Effector CD8-positive, alpha-beta T cell (primary cell): ENCODE measurements around the gene DYNC1I1.

ENCODE experiments used
- DNase-seq: peaks from one replicate; lab custom pipeline; 2025; lab: John Stamatoyannopoulos, UW

Gene DYNC1I1

GRCh38 chr7:95861041-95861440, 88.7 kb downstream of the DYNC1I1 start:
- no peak for DNase-seq

- DNase-seq = no peak
These were observed 91.3 kb downstream of the DYNC1I1 start for GRCh38 chr7:95863623-95864022.

GRCh38 chr7:95865716-95866371, 93.5 kb downstream of the DYNC1I1 start:
- no peak for DNase-seq

- no peak for DNase-seq
These were observed 95.0 kb downstream of the DYNC1I1 start for GRCh38 chr7:95867309-95867708.

GRCh38 chr7:95871075-95871848, 98.9 kb downstream of the DYNC1I1 start:
- DNase-seq = no peak

- DNase-seq = no peak
These were observed 99.5 kb downstream of the DYNC1I1 start for GRCh38 chr7:95871896-95872295.

GRCh38 chr7:95874129-95874528, 101.8 kb downstream of the DYNC1I1 start:
- DNase-seq = no peak

- DNase-seq = no peak
These were observed 102.3 kb downstream of the DYNC1I1 start for GRCh38 chr7:95874541-95875265.

- no peak for DNase-seq
These were observed 103.2 kb downstream of the DYNC1I1 start for GRCh38 chr7:95875519-95875918.

GRCh38 chr7:95878677-95879076, 106.3 kb downstream of the DYNC1I1 start:
- DNase-seq = no peak

GRCh38 chr7:95881597-95881996, 109.2 kb downstream of the DYNC1I1 start:
- DNase-seq = no peak

- no peak for DNase-seq
These were observed 110.9 kb downstream of the DYNC1I1 start for GRCh38 chr7:95883217-95883616.

GRCh38 chr7:95886501-95887090, 114.2 kb downstream of the DYNC1I1 start:
- DNase-seq = no peak

GRCh38 chr7:95893484-95893883, 121.1 kb downstream of the DYNC1I1 start:
- no peak for DNase-seq

GRCh38 chr7:95897557-95898251, 125.3 kb downstream of the DYNC1I1 start:
- no peak for DNase-seq

- DNase-seq = no peak
These were observed 127.7 kb downstream of the DYNC1I1 start for GRCh38 chr7:95899919-95900513.

GRCh38 chr7:95901006-95901405, 128.7 kb downstream of the DYNC1I1 start:
- DNase-seq = no peak

- DNase-seq = no peak
These were observed 131.7 kb downstream of the DYNC1I1 start for GRCh38 chr7:95904099-95904498.

GRCh38 chr7:95905167-95905566, 132.8 kb downstream of the DYNC1I1 start:
- no peak for DNase-seq

GRCh38 chr7:95906851-95907250, 134.5 kb downstream of the DYNC1I1 start:
- no peak for DNase-seq

- no peak for DNase-seq
These were observed 135.0 kb downstream of the DYNC1I1 start for GRCh38 chr7:95907337-95907736.
